HepG2 (cell line): ENCODE data around the gene AHCYL2. TPM values are rescaled to one million over a fixed set of nuclear protein-coding genes. Genes with fewer than 3 reads are reported as not detected.

Source experiments
- ASH2L ChIP-seq: fragments of 300-600, 200-600 bp; sonication (generic); IDR thresholded peaks from 2 replicates; pipeline ENCODE4 v1.7.0; 2017; ENCODE audit warnings: low read depth, mild to moderate bottlenecking, moderate library complexity, mixed read lengths, low read length; ENCODE audit not compliant: insufficient read length
- BCL6 ChIP-seq: IDR thresholded peaks from 2 replicates; pipeline ENCODE4 v1.6.1; 2016; ENCODE audit warnings: missing genetic modification reagents, missing compliant biosample characterization
- CAMTA2 ChIP-seq: sonication (generic); formaldehyde crosslinking; IDR thresholded peaks from 2 replicates; pipeline ENCODE4 v1.4.0; 2020; ENCODE audit warnings: mild to moderate bottlenecking, missing genetic modification reagents, borderline replicate concordance
- DMAP1 ChIP-seq: IDR thresholded peaks from 2 replicates; pipeline ENCODE4 v1.6.1; 2016
- EP300 ChIP-seq, 3 experiments: sonication (generic) in 1 of 3; formaldehyde crosslinking in 1 of 3; IDR thresholded peaks; 2 replicates each; pipeline versions ENCODE4 v1.5.1 to v1.6.1; 2011 to 2020; ENCODE audit warnings: low read depth in 2 of 3, low read length in 2 of 3, borderline replicate concordance in 1 of 3, improper control_type of control experiment in 1 of 3, mild to moderate bottlenecking in 1 of 3, missing genetic modification reagents in 1 of 3, moderate library complexity in 1 of 3
- FIP1L1 ChIP-seq: fragments of 200-400 bp; formaldehyde crosslinking; IDR thresholded peaks from 2 replicates; pipeline ENCODE4 v1.6.1; 2018; ENCODE audit warnings: low read depth, mild to moderate bottlenecking, low read length, moderate library complexity, borderline replicate concordance; ENCODE audit not compliant: insufficient read depth
- FOSL1 ChIP-seq: sonication (generic); formaldehyde crosslinking; IDR thresholded peaks from 2 replicates; pipeline ENCODE4 v1.9.0; 2021; ENCODE audit warnings: missing genetic modification reagents, borderline replicate concordance
- HDAC1 ChIP-seq: sonication (generic); formaldehyde crosslinking; IDR thresholded peaks from 2 replicates; pipeline ENCODE4 v1.5.1; 2020; ENCODE audit warnings: mild to moderate bottlenecking, missing genetic modification reagents
- HMGXB4 ChIP-seq, 2 experiments: sonication (generic) in 1 of 2; formaldehyde crosslinking in 1 of 2; IDR thresholded peaks; 2 replicates each; pipeline versions ENCODE4 v1.4.0 to v1.6.1; 2018 to 2020; ENCODE audit warnings: missing genetic modification reagents in 2 of 2, borderline replicate concordance in 1 of 2, low read depth in 1 of 2, mild to moderate bottlenecking in 1 of 2, missing biosample characterization in 1 of 2
- HNRNPUL1 ChIP-seq: fragments of 200-400 bp; formaldehyde crosslinking; IDR thresholded peaks from 2 replicates; pipeline ENCODE4 v1.6.1; 2017; ENCODE audit warnings: low read depth, mild to moderate bottlenecking, low read length, moderate library complexity
- KDM1A ChIP-seq: IDR thresholded peaks from 2 replicates; pipeline ENCODE4 v1.6.1; 2016; ENCODE audit warnings: missing compliant biosample characterization
- KDM5B ChIP-seq: sonication (generic); formaldehyde crosslinking; IDR thresholded peaks from 2 replicates; pipeline ENCODE4 v1.4.0; 2020; ENCODE audit warnings: missing genetic modification reagents, mild to moderate bottlenecking, borderline replicate concordance
- KLF9 ChIP-seq: IDR thresholded peaks from 2 replicates; pipeline ENCODE4 v1.6.1; 2016; ENCODE audit warnings: low read depth
- MAZ ChIP-seq, 2 experiments: sonication (generic) in 1 of 2; formaldehyde crosslinking in 1 of 2; IDR thresholded peaks; 2 replicates each; pipeline versions ENCODE4 v1.5.0 to v1.6.1; 2012 to 2020; ENCODE audit warnings: low read depth in 2 of 2, mild to moderate bottlenecking in 2 of 2, borderline replicate concordance in 1 of 2, improper control_type of control experiment in 1 of 2, low read length in 1 of 2, missing genetic modification reagents in 1 of 2, moderate library complexity in 1 of 2
- NONO ChIP-seq, 2 experiments: fragments of 450-650 bp in 1 of 2; sonication (generic) in 1 of 2; formaldehyde crosslinking in 1 of 2; IDR thresholded peaks in 1 of 2; conservative IDR thresholded peaks in 1 of 2; 2 replicates each; pipeline versions ENCODE4 v1.6.1 to v1.8.0; 2017 to 2022; ENCODE audit warnings: mild to moderate bottlenecking in 1 of 2, missing genetic modification reagents in 1 of 2, moderate library complexity in 1 of 2
- PAXIP1 ChIP-seq: sonication (generic); formaldehyde crosslinking; conservative IDR thresholded peaks from 2 replicates; pipeline ENCODE4 v1.4.0; 2020; ENCODE audit warnings: mild to moderate bottlenecking, missing genetic modification reagents, moderate library complexity
- SKI ChIP-seq: fragments of 450-650 bp; IDR thresholded peaks from one replicate; pipeline ENCODE4 v1.6.1; 2018; ENCODE audit warnings: mild to moderate bottlenecking; ENCODE audit not compliant: partially characterized antibody
- SRF ChIP-seq: IDR thresholded peaks from 2 replicates; pipeline ENCODE4 v1.6.1; 2011; ENCODE audit warnings: mild to moderate bottlenecking, low read depth, low read length, moderate library complexity
- YEATS4 ChIP-seq: sonication (generic); formaldehyde crosslinking; IDR thresholded peaks from 2 replicates; pipeline ENCODE4 v1.4.0; 2020; ENCODE audit warnings: missing genetic modification reagents, borderline replicate concordance
- ZBTB37 ChIP-seq: sonication (generic); formaldehyde crosslinking; IDR thresholded peaks from 2 replicates; pipeline ENCODE4 v1.4.0; 2020; ENCODE audit warnings: mild to moderate bottlenecking, missing genetic modification reagents
- ZFY ChIP-seq: sonication (generic); formaldehyde crosslinking; IDR thresholded peaks from 2 replicates; pipeline ENCODE4 v1.4.0; 2020; ENCODE audit warnings: missing genetic modification reagents
- ZKSCAN8 ChIP-seq: IDR thresholded peaks from 2 replicates; pipeline ENCODE4 v1.6.1; 2016; ENCODE audit warnings: borderline replicate concordance, missing genetic modification reagents, missing compliant biosample characterization
- polyA plus RNA-seq, 8 experiments: library from polyadenylated mRNA; depleted of rRNA in 3 of 8; stranded (reverse) in 7 of 8; unstranded in 1 of 8; fragments of >200 nt; fragmentation: Illumina TruSeq in 4 of 8; extraction: Trizol in 4 of 8; gene quantifications; 2 replicates each; pipeline versions ENCODE4 v1.2.1 to v1.2.3, GENCODE V29; 2011 to 2016; ENCODE audit warnings: low read depth in 4 of 8, missing spikeins in 1 of 8, mixed read lengths in 1 of 8; ENCODE audit not compliant: insufficient read depth in 1 of 8
- total RNA-seq, 5 experiments: library from RNA; depleted of rRNA; stranded (reverse); fragments of >200 nt; fragmentation: Illumina TruSeq; extraction: Trizol; gene quantifications; 2 replicates each; pipeline ENCODE4 v1.2.3, GENCODE V29; 2016; ENCODE audit warnings: low read depth in 1 of 5

The AHCYL2 gene
- total and polyA plus RNA-seq, 2 of the 13 experiments (the other 11 are each of a cell fraction or from before 2014, with no cell fraction given) = 9.5 to 14.7 TPM

- TF ChIP-seq PAXIP1 = peak; percentile 59
- no peak for TF ChIP-seq FIP1L1
- no peak for TF ChIP-seq MAZ (IDR thresholded peaks at IDR 0.05; ENCODE audit: borderline replicate concordance, low read depth, low read length)
- TF ChIP-seq MAZ (CRISPR knock-in tag; IDR thresholded peaks at IDR 0.05; ENCODE audit: low read depth) = peak; percentile 66
- no peak for TF ChIP-seq ZKSCAN8 (CRISPR knock-in tag)
- TF ChIP-seq DMAP1 = 0 out of 2 replicates have a peak, but pooled peaks have one; percentile 38
- no peak for TF ChIP-seq ZBTB37
- TF ChIP-seq NONO (IDR thresholded peaks at IDR 0.05) = no peak
- peak; percentile 77 for TF ChIP-seq NONO (CRISPR knock-in tag; conservative IDR thresholded peaks at IDR 0.05)
- peak; percentile 51 for TF ChIP-seq BCL6 (CRISPR knock-in tag)
- TF ChIP-seq KDM1A = no peak
- TF ChIP-seq KDM5B (CRISPR knock-in tag) = peak; percentile 46
- TF ChIP-seq CAMTA2 (CRISPR knock-in tag) = no peak
- TF ChIP-seq HNRNPUL1 = no peak
- TF ChIP-seq ZFY = peak; percentile 67
- 0 out of 4 replicates have a peak, but pooled peaks of 1 of the 2 experiments have one; percentile 25 for TF ChIP-seq EP300 (IDR thresholded peaks at IDR 0.05; ENCODE audit: low read depth in 2 of 2, low read length in 2 of 2)
- no peak for TF ChIP-seq EP300 (CRISPR knock-in tag; IDR thresholded peaks at IDR 0.05; ENCODE audit: borderline replicate concordance)
- no peak for TF ChIP-seq SKI
- no peak for TF ChIP-seq SRF
- TF ChIP-seq ASH2L = peak; percentile 49
- no peak for TF ChIP-seq FOSL1
- peak; percentile 73; the same call in 1 of the 2 replicates for TF ChIP-seq HDAC1
- peak in 1 of 2 experiments; percentile 81; a peak in 3 of 4 replicates for TF ChIP-seq HMGXB4 (CRISPR knock-in tag; IDR thresholded peaks at IDR 0.05; ENCODE audit: borderline replicate concordance in 1 of 2, low read depth in 1 of 2)
- TF ChIP-seq YEATS4 (CRISPR knock-in tag) = peak; percentile 15; the same call in 1 of the 2 replicates
- no peak for TF ChIP-seq KLF9 (CRISPR knock-in tag)
These were observed 36.4 kb upstream of the AHCYL2 start, which contains the start of gene SMO (continued) for GRCh38 chr7:129188372-129188891.
